Activated naive CD4-positive, alpha-beta T cell treated with anti-CD3 and anti-CD28 coated beads, Interleukin-2, amount 50 U/mL, for 24 hours (primary cell): ENCODE data around the gene WSB1.

Experiments
- H3K27ac Mint-ChIP-seq: one replicate; pipeline ENCODE4 v1.8.0; 2021; ENCODE audit warnings: mild to moderate bottlenecking, mixed read lengths
- H3K27me3 Mint-ChIP-seq: one replicate; pipeline ENCODE4 v1.8.0; 2021; ENCODE audit warnings: mixed read lengths
- H3K36me3 Mint-ChIP-seq: one replicate; pipeline ENCODE4 v1.8.0; 2021; ENCODE audit warnings: mixed read lengths
- H3K4me1 Mint-ChIP-seq: one replicate; pipeline ENCODE4 v1.8.0; 2021; ENCODE audit warnings: mixed read lengths
- H3K4me3 Mint-ChIP-seq: one replicate; pipeline ENCODE4 v1.8.0; 2021; ENCODE audit warnings: mild to moderate bottlenecking, mixed read lengths
- H3K9me3 Mint-ChIP-seq: one replicate; pipeline ENCODE4 v1.8.0; 2021; ENCODE audit warnings: mixed read lengths

WSB1 gene

GRCh38 chr17:27293359-27293897 is 486 bp upstream of the WSB1 start:
- Mint-ChIP-seq H3K4me3 (peak overlapping the region; percentile 98), H3K27ac (peak overlapping the region; percentile 98), H3K36me3 (no peaks in the 10 kb centered on the region), H3K9me3 (no peaks in the 10 kb centered on the region), H3K4me1 (peaks cover 41% of the 10 kb centered on the region), H3K27me3 (no peaks in the 10 kb centered on the region)

- Mint-ChIP-seq H3K9me3 (no peaks in the 10 kb centered on the region), H3K36me3 (no peaks in the 10 kb centered on the region), H3K27me3 (no peaks in the 10 kb centered on the region), H3K27ac (peak overlapping the region; percentile 98), H3K4me1 (peaks cover 53% of the 10 kb centered on the region), H3K4me3 (peak overlapping the region; percentile 98)
These were observed 1.0 kb downstream of the WSB1 start for GRCh38 chr17:27294689-27295630.

- Mint-ChIP-seq H3K4me1 (peaks cover 55% of the 10 kb centered on the region), H3K4me3 (peak overlapping the region; percentile 98)
These were observed 2.0 kb downstream of the WSB1 start for GRCh38 chr17:27295945-27296344.

GRCh38 chr17:27296428-27296979 is 2.6 kb downstream of the WSB1 start:
- no peak overlapping the region for H3K27ac Mint-ChIP-seq
- peaks cover 60% of the 10 kb centered on the region for H3K4me1 Mint-ChIP-seq
- H3K4me3 Mint-ChIP-seq = peak overlapping the region; percentile 98
- H3K9me3 Mint-ChIP-seq = no peaks in the 10 kb centered on the region
- H3K27me3 Mint-ChIP-seq = no peaks in the 10 kb centered on the region
- no peaks in the 10 kb centered on the region for H3K36me3 Mint-ChIP-seq

More at GRCh38 chr17:27295945-27296344, 2.0 kb downstream of the WSB1 start:
- no peaks in the 10 kb centered on the region for H3K27me3 Mint-ChIP-seq
- no peaks in the 10 kb centered on the region for H3K9me3 Mint-ChIP-seq
- H3K36me3 Mint-ChIP-seq = no peaks in the 10 kb centered on the region
- H3K27ac Mint-ChIP-seq = peak overlapping the region; percentile 17

- no peaks in the 10 kb centered on the region for H3K27me3 Mint-ChIP-seq
- H3K36me3 Mint-ChIP-seq = no peaks in the 10 kb centered on the region
- peaks cover 74% of the 10 kb centered on the region for H3K4me1 Mint-ChIP-seq
These were observed 5.6 kb downstream of the WSB1 start for GRCh38 chr17:27299384-27300049.

GRCh38 chr17:27303734-27304133 is 9.8 kb downstream of the WSB1 start:
- H3K4me1 Mint-ChIP-seq = peaks cover 42% of the 10 kb centered on the region
- peaks cover 2% of the 10 kb centered on the region for H3K36me3 Mint-ChIP-seq
- H3K27me3 Mint-ChIP-seq = no peaks in the 10 kb centered on the region
- no peak overlapping the region for H3K4me3 Mint-ChIP-seq
- H3K27ac Mint-ChIP-seq = no peak overlapping the region
- H3K9me3 Mint-ChIP-seq = no peaks in the 10 kb centered on the region

More at GRCh38 chr17:27299384-27300049, 5.6 kb downstream of the WSB1 start:
- Mint-ChIP-seq H3K4me3 (peak overlapping the region; percentile 43), H3K27ac (peak overlapping the region; percentile 39), H3K9me3 (no peaks in the 10 kb centered on the region)

- H3K9me3 Mint-ChIP-seq = no peaks in the 10 kb centered on the region
- H3K27me3 Mint-ChIP-seq = no peaks in the 10 kb centered on the region
- no peak overlapping the region for H3K27ac Mint-ChIP-seq
- peaks cover 24% of the 10 kb centered on the region for H3K4me1 Mint-ChIP-seq
- peaks cover 7% of the 10 kb centered on the region for H3K36me3 Mint-ChIP-seq
- H3K4me3 Mint-ChIP-seq = no peak overlapping the region
These were observed 12.4 kb downstream of the WSB1 start for GRCh38 chr17:27306276-27306835.

DNA sequence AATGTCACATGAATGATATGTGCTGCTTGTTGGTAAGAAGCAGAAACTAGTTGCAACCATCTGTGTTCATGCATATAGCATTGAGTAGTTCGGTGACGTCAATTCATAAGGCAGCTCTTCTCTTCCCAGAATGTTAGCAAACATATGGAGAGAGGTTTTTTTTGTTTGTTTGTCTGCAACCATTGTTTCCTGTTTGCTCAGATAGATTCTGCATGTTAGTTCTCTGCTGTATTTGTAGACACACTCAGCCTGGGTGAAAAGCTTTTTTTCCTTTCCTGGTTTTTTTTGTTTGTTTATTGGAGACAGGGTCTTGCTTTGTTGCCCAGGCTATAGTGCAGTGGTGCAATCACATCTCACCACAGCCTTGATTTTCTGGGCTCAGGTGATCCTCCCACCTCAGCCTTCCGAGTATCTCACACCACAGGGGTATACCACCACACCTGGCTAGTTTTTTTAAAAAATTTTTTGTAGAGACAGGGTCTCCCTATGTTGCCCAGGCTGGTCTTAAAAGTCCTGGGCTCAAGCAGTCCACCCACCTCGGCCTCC is 16.7 kb downstream of the WSB1 start:
- H3K27ac Mint-ChIP-seq = no peak overlapping the region
- H3K36me3 Mint-ChIP-seq = peaks cover 20% of the 10 kb centered on the region
- no peaks in the 10 kb centered on the region for H3K9me3 Mint-ChIP-seq
- H3K27me3 Mint-ChIP-seq = no peaks in the 10 kb centered on the region
- no peak overlapping the region for H3K4me3 Mint-ChIP-seq
- no peaks in the 10 kb centered on the region for H3K4me1 Mint-ChIP-seq

- peaks cover 25% of the 10 kb centered on the region for H3K36me3 Mint-ChIP-seq
- H3K4me3 Mint-ChIP-seq = no peak overlapping the region
- H3K4me1 Mint-ChIP-seq = no peaks in the 10 kb centered on the region
- no peaks in the 10 kb centered on the region for H3K27me3 Mint-ChIP-seq
- no peak overlapping the region for H3K27ac Mint-ChIP-seq
- H3K9me3 Mint-ChIP-seq = no peaks in the 10 kb centered on the region
These were observed 19.4 kb downstream of the WSB1 start for GRCh38 chr17:27313301-27313700.

- Mint-ChIP-seq H3K9me3 (no peaks in the 10 kb centered on the region), H3K27me3 (no peaks in the 10 kb centered on the region), H3K4me1 (no peaks in the 10 kb centered on the region), H3K4me3 (no peak overlapping the region), H3K27ac (peak overlapping the region; percentile 46), H3K36me3 (peaks cover 22% of the 10 kb centered on the region)
These were observed 21.4 kb downstream of the WSB1 start for GRCh38 chr17:27315322-27315721.

GRCh38 chr17:27315796-27316465 is 22.0 kb downstream of the WSB1 start:
- H3K36me3 Mint-ChIP-seq = peaks cover 20% of the 10 kb centered on the region

DNA sequence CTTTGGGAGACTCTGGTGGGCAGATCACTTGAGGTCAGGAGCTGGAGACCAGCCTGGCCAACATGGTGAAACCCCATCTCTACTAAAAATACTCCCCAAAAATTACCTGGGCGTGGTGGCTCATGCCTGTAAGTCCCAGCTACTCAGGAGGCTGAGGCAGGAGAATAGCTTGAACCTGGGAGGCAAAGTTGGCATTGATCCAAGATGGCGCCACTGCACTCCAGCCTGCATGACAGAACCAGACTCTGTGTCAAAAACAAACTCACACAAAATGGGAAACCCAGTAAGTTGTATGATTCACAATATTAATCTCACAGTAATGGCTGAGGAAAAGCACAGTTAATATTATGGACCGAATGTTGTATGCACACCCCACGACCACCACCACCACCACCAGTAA is 24.3 kb downstream of the WSB1 start:
- H3K4me1 Mint-ChIP-seq = no peaks in the 10 kb centered on the region
- no peaks in the 10 kb centered on the region for H3K9me3 Mint-ChIP-seq
- no peaks in the 10 kb centered on the region for H3K27me3 Mint-ChIP-seq
- no peak overlapping the region for H3K27ac Mint-ChIP-seq
- H3K4me3 Mint-ChIP-seq = no peak overlapping the region
- peaks cover 9% of the 10 kb centered on the region for H3K36me3 Mint-ChIP-seq

More at GRCh38 chr17:27315796-27316465, 22.0 kb downstream of the WSB1 start:
- H3K4me1 Mint-ChIP-seq = no peaks in the 10 kb centered on the region
- H3K27ac Mint-ChIP-seq = no peak overlapping the region
- no peak overlapping the region for H3K4me3 Mint-ChIP-seq
- H3K9me3 Mint-ChIP-seq = no peaks in the 10 kb centered on the region
- H3K27me3 Mint-ChIP-seq = no peaks in the 10 kb centered on the region

- no peak overlapping the region for H3K27ac Mint-ChIP-seq
- no peaks in the 10 kb centered on the region for H3K4me1 Mint-ChIP-seq
- H3K27me3 Mint-ChIP-seq = no peaks in the 10 kb centered on the region
- H3K4me3 Mint-ChIP-seq = no peak overlapping the region
- peaks cover 9% of the 10 kb centered on the region for H3K36me3 Mint-ChIP-seq
- H3K9me3 Mint-ChIP-seq = no peaks in the 10 kb centered on the region
These were observed 24.7 kb downstream of the WSB1 start for GRCh38 chr17:27318633-27319032.

DNA sequence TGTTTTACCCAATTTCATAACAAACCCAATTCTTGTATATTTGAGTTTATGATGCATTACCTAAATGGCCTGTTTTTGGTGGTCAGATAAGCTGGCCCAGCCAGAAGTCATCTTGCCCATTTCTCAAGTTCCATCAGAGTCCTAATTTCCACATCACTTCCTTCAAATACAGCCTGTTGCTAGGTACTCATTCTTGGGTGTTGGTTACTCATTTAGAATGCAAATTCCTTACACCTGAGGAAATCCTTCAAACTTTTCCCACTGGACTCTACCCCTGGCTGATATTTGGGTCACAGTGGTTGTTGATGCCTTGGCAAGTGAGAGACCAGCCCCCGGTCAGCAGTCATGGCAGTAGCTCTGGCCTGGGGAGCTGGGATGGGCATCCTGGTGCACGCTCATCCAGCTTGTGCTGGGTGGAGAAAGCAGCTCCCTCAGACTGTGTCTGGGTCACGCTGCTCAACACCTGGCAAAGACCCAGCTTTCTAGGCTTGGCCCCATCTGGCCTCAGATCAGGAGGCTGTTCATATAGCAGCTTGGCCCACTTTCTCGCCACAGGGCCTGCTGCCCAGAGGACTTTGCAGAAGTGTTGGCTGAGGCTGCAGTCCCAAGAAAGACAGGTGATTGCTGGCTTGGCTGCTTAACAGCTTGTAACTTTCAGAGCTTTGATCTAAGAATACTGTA is 25.8 kb downstream of the WSB1 start:
- H3K27ac Mint-ChIP-seq = no peak overlapping the region
- no peaks in the 10 kb centered on the region for H3K27me3 Mint-ChIP-seq
- no peaks in the 10 kb centered on the region for H3K9me3 Mint-ChIP-seq
- H3K36me3 Mint-ChIP-seq = peaks cover 9% of the 10 kb centered on the region
- no peak overlapping the region for H3K4me3 Mint-ChIP-seq
- H3K4me1 Mint-ChIP-seq = no peaks in the 10 kb centered on the region
